ENCODE data around the gene PDHX. TPM values are rescaled to one million over a fixed set of nuclear protein-coding genes. Genes with fewer than 3 reads are reported as not detected.

Gene PDHX
- total and polyA plus RNA-seq, 2 of the 4 experiments (the other 2 are of a cell fraction), result 19.8 to 26.7 TPM

DNA sequence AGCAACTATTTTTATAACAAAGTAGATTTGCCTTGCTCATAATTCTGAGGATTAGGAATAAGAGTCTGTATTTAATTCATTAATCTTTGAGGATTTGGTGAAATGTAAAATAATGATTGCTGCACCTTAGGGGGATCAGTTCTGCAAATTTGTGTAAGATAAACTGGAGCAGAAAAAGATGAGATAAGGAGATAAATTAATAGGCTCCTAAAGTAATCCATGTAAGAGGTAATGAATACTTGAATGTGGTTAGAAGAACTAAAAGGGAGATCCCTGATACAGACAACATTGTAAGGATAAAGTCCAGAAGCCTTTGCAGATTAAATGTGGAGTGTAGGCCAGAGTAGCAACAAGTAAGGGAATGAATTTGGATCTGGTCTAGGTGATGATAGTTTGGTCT is 45.6 kb downstream of the PDHX start:
- CTCF ChIA-PET, result no interaction called here
- no peak overlapping the region for H3K14ac ChIP-seq (replicated peaks; ENCODE audit: low read depth, low read length)
- no peak overlapping the region for H3K9ac ChIP-seq (ENCODE audit: low read depth, low read length)
- no peak overlapping the region for H2AFZ ChIP-seq (replicated peaks; ENCODE audit: low read length, poor library complexity)
- no peak overlapping the region for H3K4me3 ChIP-seq (ENCODE audit: insufficient read depth, low read depth, low read length)
- no peak overlapping the region for H2AK9ac ChIP-seq (replicated peaks; ENCODE audit: low read depth, low read length, poor library complexity)
- no peak overlapping the region for H3K4ac ChIP-seq (ENCODE audit: low read depth, low read length)
- POLR2A ChIA-PET (ENCODE audit: unreplicated experiment), result no interaction called here
- no peak overlapping the region for H4K8ac ChIP-seq (ENCODE audit: low read depth in 2 of 2, low read length in 2 of 2)
- no peak overlapping the region for H2BK120ac ChIP-seq (ENCODE audit: low read depth, low read length)
- intact Hi-C loops (cut with micrococcal nuclease), result no loop called here
- no peak overlapping the region for H2BK15ac ChIP-seq (ENCODE audit: low read depth, low read length)
- H3K56ac ChIP-seq (ENCODE audit: extremely low read depth, insufficient read depth, low read length), result no peak overlapping the region
- no peak overlapping the region for H3K18ac ChIP-seq (ENCODE audit: low read depth, low read length)
- H3K23ac ChIP-seq (ENCODE audit: low read depth, low read length), result no peak overlapping the region
- H4K5ac ChIP-seq (ENCODE audit: low read depth, low read length), result no peak overlapping the region
- no peak overlapping the region for H2BK5ac ChIP-seq (ENCODE audit: low read depth, low read length, poor library complexity, severe bottlenecking)
- H3K4me1 ChIP-seq (ENCODE audit: control insufficient read depth, insufficient read depth, low read length), result no peaks in the 10 kb centered on the region
- no peaks in the 10 kb centered on the region for H3K9me3 ChIP-seq (ENCODE audit: control insufficient read depth, insufficient read depth, low read length)
- in situ Hi-C loops (cut with MboI; ENCODE audit: low sequenced_read_pairs), result no loop called here
- H4K91ac ChIP-seq (ENCODE audit: insufficient read depth, low read depth, low read length), result no peak overlapping the region
- no peak overlapping the region for H3K4me2 ChIP-seq (ENCODE audit: low read depth, low read length)
- no peaks in the 10 kb centered on the region for H3K27me3 ChIP-seq (ENCODE audit: control insufficient read depth, insufficient read depth, low read length)
- dilution Hi-C loops (cut with HindIII; ENCODE audit: low sequenced_read_pairs, unreplicated experiment), result no loop called here
- no peak for DNase-seq
- peaks cover 19% of the 10 kb centered on the region for H3K36me3 ChIP-seq (ENCODE audit: control insufficient read depth, insufficient read depth, low read length)
- TF ChIP-seq CEBPB (IDR thresholded peaks at IDR 0.05; ENCODE audit: low read depth, low read length) (no peak), NFE2L2 (IDR thresholded peaks at IDR 0.05; ENCODE audit: low read depth, low read length) (no peak), RCOR1 (IDR thresholded peaks at IDR 0.05; ENCODE audit: insufficient replicate concordance, low read length) (no peak), MXI1 (IDR thresholded peaks at IDR 0.05; ENCODE audit: borderline replicate concordance, low read depth, low read length) (no peak), MAZ (IDR thresholded peaks at IDR 0.05; ENCODE audit: borderline replicate concordance, low read depth, low read length) (no peak), SMC3 (IDR thresholded peaks at IDR 0.05; ENCODE audit: low read depth, low read length) (no peak), RAD21 (IDR thresholded peaks at IDR 0.05; ENCODE audit: low read length) (no peak), FOS (IDR thresholded peaks at IDR 0.05; ENCODE audit: low read depth, low read length) (no peak), MAFK (IDR thresholded peaks at IDR 0.05; ENCODE audit: low read depth, low read length) (no peak), CHD1 (IDR thresholded peaks at IDR 0.05; ENCODE audit: low read depth, low read length) (no peak), POLR2A (IDR thresholded peaks at IDR 0.05; ENCODE audit: low read depth, low read length) (no peak), RFX5 (IDR thresholded peaks at IDR 0.05; ENCODE audit: low read depth, low read length) (no peak), BHLHE40 (IDR thresholded peaks at IDR 0.05; ENCODE audit: low read depth, low read length) (no peak)
- TF ChIP-seq, protein P1, sequence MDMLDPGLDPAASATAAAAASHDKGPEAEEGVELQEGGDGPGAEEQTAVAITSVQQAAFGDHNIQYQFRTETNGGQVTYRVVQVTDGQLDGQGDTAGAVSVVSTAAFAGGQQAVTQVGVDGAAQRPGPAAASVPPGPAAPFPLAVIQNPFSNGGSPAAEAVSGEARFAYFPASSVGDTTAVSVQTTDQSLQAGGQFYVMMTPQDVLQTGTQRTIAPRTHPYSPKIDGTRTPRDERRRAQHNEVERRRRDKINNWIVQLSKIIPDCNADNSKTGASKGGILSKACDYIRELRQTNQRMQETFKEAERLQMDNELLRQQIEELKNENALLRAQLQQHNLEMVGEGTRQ (IDR thresholded peaks at IDR 0.05; ENCODE audit: low read depth, low read length), result no peak
- TF ChIP-seq, protein P2, sequence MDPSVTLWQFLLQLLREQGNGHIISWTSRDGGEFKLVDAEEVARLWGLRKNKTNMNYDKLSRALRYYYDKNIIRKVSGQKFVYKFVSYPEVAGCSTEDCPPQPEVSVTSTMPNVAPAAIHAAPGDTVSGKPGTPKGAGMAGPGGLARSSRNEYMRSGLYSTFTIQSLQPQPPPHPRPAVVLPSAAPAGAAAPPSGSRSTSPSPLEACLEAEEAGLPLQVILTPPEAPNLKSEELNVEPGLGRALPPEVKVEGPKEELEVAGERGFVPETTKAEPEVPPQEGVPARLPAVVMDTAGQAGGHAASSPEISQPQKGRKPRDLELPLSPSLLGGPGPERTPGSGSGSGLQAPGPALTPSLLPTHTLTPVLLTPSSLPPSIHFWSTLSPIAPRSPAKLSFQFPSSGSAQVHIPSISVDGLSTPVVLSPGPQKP (IDR thresholded peaks at IDR 0.05; ENCODE audit: borderline replicate concordance, low read depth, low read length), result no peak
- TF ChIP-seq, protein P3, sequence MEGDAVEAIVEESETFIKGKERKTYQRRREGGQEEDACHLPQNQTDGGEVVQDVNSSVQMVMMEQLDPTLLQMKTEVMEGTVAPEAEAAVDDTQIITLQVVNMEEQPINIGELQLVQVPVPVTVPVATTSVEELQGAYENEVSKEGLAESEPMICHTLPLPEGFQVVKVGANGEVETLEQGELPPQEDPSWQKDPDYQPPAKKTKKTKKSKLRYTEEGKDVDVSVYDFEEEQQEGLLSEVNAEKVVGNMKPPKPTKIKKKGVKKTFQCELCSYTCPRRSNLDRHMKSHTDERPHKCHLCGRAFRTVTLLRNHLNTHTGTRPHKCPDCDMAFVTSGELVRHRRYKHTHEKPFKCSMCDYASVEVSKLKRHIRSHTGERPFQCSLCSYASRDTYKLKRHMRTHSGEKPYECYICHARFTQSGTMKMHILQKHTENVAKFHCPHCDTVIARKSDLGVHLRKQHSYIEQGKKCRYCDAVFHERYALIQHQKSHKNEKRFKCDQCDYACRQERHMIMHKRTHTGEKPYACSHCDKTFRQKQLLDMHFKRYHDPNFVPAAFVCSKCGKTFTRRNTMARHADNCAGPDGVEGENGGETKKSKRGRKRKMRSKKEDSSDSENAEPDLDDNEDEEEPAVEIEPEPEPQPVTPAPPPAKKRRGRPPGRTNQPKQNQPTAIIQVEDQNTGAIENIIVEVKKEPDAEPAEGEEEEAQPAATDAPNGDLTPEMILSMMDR (conservative IDR thresholded peaks at IDR 0.05; ENCODE audit: low read depth, low read length), result no peak
- H3K27ac ChIP-seq (ENCODE audit: insufficient read depth, low read length), result no peak overlapping the region
- peaks cover 10 to 18% of the 10 kb centered on the region in 2 experiments; a peak in 3 of 4 replicates for H3K79me1 ChIP-seq (ENCODE audit: low read depth in 1 of 2, low read length in 2 of 2)
- no peak for ATAC-seq (ENCODE audit: low read depth)
- H4K20me1 ChIP-seq (ENCODE audit: insufficient read depth, low read length), result no peaks in the 10 kb centered on the region
- no peak overlapping the region for H2AK5ac ChIP-seq (ENCODE audit: low read depth, low read length)
- no peak overlapping the region for H2BK20ac ChIP-seq (ENCODE audit: low read depth, low read length)
- peaks cover 3% of the 10 kb centered on the region; the same call in 1 of the 2 replicates for H3K9me1 ChIP-seq (ENCODE audit: insufficient read depth, low read length)
- no TSS peak for BruUV-seq (replicated peaks)
